Fibroblast of skin of abdomen (primary cell): Measurements from ENCODE around the gene NOL8.

Source experiments
- DNase-seq: peaks from one replicate; pipeline ENCODE4 v3.0.0-alpha.2; 2013

Gene NOL8

DNA sequence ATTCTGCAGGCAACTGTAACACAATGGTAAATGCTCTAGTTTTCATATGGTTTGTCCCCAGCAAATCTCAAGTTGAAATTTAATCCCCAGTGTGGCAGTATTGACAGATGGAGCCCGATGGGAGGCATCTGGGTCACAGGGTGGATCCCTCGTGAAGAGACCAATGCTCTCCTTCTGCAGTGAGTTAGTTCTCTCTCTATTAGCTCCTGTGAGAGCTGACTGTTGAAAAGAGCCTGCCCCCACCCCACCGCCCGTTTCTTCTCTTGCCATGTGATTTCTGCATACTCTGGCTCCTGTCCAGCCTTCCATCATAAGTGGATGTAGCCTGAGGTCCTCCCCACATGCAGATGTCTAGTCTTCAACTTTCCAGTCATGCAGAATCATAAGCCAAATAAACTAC lies 58.7 kb downstream of the NOL8 start:
- DNase-seq: no peak

DNA sequence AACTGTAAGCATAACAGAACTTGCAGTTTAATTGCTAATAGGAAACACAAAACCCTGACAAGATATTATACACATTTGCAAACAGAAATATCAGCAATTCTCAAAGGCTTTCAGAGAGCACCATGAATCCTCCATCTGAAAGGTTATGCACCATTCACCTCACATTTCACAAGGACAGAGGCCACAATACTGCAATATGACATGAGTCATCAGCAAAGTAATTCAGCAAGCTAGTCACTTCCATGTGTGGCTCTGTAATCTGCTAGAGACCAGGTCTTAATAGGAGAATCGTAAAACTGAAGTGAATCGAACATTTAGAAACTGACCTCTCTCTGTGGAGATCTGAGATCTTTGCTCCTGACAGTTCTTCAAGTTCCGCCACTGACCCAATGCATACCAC lies 60.0 kb downstream of the NOL8 start:
- DNase-seq: no peak

DNA sequence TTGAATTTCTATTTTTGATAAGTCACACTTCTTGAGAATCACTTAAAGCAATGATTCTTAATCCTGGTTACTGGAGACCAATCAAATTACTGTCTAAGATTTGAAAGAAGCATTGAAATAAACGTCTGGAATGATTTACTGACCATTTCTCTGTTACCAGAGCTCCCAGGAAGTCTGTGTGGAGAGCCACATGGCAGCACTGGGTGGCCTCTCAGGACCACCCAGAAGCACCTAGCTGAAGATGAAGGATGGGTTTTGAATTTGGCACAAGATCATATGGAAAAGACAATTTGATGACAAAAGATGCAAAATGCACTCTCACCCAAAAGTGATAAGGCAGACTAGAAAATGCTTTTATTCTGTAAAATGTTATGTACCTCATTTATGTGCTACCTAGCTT lies 62.0 kb downstream of the NOL8 start:
- DNase-seq: no peak

DNA sequence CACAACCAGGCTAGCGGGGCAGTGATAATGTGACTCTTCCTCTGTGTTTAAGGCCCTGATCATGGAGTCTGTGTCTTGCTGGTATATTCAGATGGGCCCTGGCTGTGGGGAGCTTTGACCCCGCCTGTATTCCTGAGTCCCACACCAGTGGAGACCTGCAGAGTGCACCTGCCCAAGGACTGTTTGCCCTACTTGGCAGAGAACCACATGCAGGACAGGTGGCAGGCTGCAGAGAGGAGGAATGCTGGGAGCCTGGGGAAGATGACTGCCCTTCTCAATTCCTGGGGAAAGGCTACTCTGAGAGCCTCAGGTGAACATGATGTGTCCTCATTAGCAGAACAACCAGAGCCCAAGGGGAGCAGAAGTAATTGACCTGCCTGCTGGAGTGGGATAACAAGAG lies 67.8 kb downstream of the NOL8 start:
- no peak for DNase-seq

DNA sequence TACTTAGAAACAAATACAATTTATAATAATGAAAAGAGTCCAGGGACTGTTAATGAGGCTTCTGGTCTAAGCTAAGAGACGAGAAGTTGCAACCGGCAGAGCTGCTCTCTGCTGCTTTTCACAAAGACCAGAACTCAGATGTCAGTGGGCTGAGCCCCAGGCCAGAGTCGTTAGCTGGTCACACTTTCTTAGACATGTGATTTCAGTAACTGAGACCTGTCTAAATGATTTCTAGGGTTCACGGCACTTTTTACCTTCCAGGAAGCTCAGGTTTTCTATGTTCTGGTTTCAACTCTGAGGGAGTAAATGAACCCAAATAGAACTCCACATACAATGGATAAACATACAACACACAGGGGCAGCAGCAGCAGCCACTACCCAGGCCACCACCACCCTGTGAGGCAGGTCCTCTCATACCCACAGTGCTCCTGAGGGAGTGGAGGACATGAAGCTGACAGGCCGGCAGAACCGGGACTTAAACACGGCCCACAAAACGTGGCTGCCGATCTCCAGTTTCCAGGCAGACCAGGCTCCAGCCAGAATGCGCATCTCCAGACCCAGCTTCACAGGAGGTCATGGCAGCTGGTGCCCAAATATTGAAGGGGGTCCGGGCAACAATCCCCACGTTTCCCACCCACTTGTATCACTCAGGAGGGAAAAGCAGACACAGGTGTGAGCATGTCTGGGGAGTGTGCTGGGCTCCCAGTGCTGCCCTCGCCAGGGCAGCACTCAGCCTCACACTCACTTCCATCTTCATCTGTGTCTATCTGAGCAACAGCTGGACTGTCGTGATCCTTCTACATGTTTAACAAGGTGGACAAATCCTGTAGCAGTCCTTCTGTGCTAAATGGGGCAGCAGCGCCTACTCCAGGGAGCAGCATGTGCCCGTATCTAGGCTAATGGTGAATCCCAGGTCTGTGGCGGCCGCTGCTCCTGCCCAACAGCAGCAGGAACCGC lies 70.5 kb downstream of the NOL8 start:
- DNase-seq: no peak

DNA sequence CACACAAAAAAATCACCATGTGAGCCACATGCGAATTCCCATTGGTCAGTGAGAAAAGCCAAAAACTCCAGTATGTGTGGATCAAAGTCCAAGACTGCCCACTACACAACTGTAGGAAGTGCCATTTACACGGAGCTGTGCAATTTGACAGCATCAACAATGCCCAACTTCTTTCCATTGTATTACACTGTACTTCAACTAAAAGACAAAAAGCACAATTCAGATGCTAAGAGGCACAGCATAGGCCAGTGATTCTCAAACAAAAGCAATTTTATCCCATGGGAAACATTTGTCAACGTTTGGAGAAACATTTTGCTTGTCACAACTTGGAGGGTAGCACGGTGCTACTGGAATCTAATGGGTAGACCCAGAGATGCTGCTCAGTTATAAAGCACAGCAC lies 71.5 kb downstream of the NOL8 start:
- no peak for DNase-seq

DNA sequence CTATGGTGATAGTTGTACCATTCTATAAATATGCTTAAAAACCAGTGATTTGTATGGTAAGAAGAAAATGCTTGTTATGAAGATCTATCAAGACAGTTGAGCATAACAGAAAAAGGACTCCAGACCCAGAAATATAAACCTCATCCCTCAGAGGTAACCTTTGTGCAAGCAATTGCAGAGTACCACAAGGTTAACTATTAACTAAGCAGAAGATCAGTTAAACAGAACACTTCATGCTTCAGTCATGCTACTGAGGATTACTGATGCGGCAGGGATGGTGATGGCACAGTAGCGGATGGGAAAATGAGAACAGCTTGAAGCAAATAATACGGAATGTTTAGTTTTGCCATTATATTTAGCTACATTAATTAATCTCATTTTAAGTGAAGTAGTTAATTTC lies 77.2 kb downstream of the NOL8 start:
- no peak for DNase-seq
